Liver (tissue), 9 donors: ENCODE data around the gene CLTA. TPM values are rescaled to one million over a fixed set of nuclear protein-coding genes. Genes with fewer than 3 reads are reported as not detected.

Experiments used
- DNase-seq: peaks from one replicate; pipeline ENCODE4 v3.0.0-alpha.2; 2017; ENCODE audit warnings: low spot score
- H3K27ac ChIP-seq, 2 donors: one replicate each; pipeline ENCODE4 v1.7.0; 2013; ENCODE audit warnings: inconsistent platforms in 2 of 2, low read length in 2 of 2, control low read depth in 1 of 2, low read depth in 1 of 2, mild to moderate bottlenecking in 1 of 2
- H3K27me3 ChIP-seq, 4 donors: one replicate each; pipeline versions ENCODE4 v1.6.1 to v1.7.0; 2013; ENCODE audit warnings: low read length in 3 of 4, inconsistent platforms in 1 of 4, mild to moderate bottlenecking in 1 of 4, moderate library complexity in 1 of 4; ENCODE audit not compliant: control insufficient read depth in 4 of 4, insufficient read depth in 4 of 4
- H3K36me3 ChIP-seq, 4 donors: one replicate each; pipeline versions ENCODE4 v1.6.1 to v1.7.0; 2013; ENCODE audit warnings: low read length in 3 of 4, mild to moderate bottlenecking in 3 of 4, low read depth in 1 of 4, moderate library complexity in 1 of 4; ENCODE audit not compliant: control insufficient read depth in 4 of 4, insufficient read depth in 3 of 4
- H3K4me1 ChIP-seq, 4 donors: one replicate each; pipeline versions ENCODE4 v1.6.1 to v1.7.0; 2013; ENCODE audit warnings: low read length in 3 of 4, mild to moderate bottlenecking in 3 of 4, moderate library complexity in 1 of 4; ENCODE audit not compliant: control insufficient read depth in 4 of 4, insufficient read depth in 4 of 4
- H3K4me3 ChIP-seq, 3 donors: one replicate each; pipeline versions ENCODE4 v1.6.1 to v1.7.0; 2013; ENCODE audit warnings: low read length in 3 of 3, control low read depth in 1 of 3, low read depth in 1 of 3, mild to moderate bottlenecking in 1 of 3
- H3K9ac ChIP-seq, 2 donors: one replicate each; pipeline ENCODE4 v1.7.0; 2013; ENCODE audit warnings: low read length in 2 of 2, mild to moderate bottlenecking in 2 of 2, moderate library complexity in 2 of 2, control low read depth in 1 of 2, low read depth in 1 of 2
- H3K9me3 ChIP-seq, 4 donors: one replicate each; pipeline versions ENCODE4 v1.6.1 to v1.7.0; 2013; ENCODE audit warnings: low read length in 3 of 4; ENCODE audit not compliant: control insufficient read depth in 4 of 4
- EGR1 ChIP-seq, 2 donors: IDR thresholded peaks; 2 replicates each; pipeline ENCODE4 v1.6.1; 2016 to 2018; ENCODE audit warnings: antibody characterized with exemption in 2 of 2, low read depth in 2 of 2
- FOXA1 ChIP-seq: IDR thresholded peaks from 2 replicates; pipeline ENCODE4 v1.6.1; 2016; ENCODE audit warnings: antibody characterized with exemption
- FOXA2 ChIP-seq: IDR thresholded peaks from 2 replicates; pipeline ENCODE4 v1.6.1; 2016; ENCODE audit warnings: antibody characterized with exemption
- GABPA ChIP-seq, 2 donors: IDR thresholded peaks in 1 of 2; conservative IDR thresholded peaks in 1 of 2; 2 replicates each; pipeline ENCODE4 v1.6.1; 2016; ENCODE audit warnings: antibody characterized with exemption in 2 of 2, mild to moderate bottlenecking in 1 of 2, moderate library complexity in 1 of 2
- HNF4A ChIP-seq, 2 donors: conservative IDR thresholded peaks; 2 replicates each; pipeline ENCODE4 v1.6.1; 2016; ENCODE audit warnings: antibody characterized with exemption in 2 of 2, mild to moderate bottlenecking in 2 of 2
- HNF4G ChIP-seq: IDR thresholded peaks from 2 replicates; pipeline ENCODE4 v1.6.1; 2016; ENCODE audit warnings: antibody characterized with exemption
- JUND ChIP-seq, 2 donors: IDR thresholded peaks; 2 replicates each; pipeline ENCODE4 v1.6.1; 2016; ENCODE audit warnings: antibody characterized with exemption in 2 of 2
- NR2F2 ChIP-seq: IDR thresholded peaks from 2 replicates; pipeline ENCODE4 v1.6.1; 2016; ENCODE audit warnings: antibody characterized with exemption
- RAD21 ChIP-seq, 2 donors: IDR thresholded peaks; 2 replicates each; pipeline ENCODE4 v1.6.1; 2016; ENCODE audit warnings: antibody characterized with exemption in 2 of 2, mild to moderate bottlenecking in 2 of 2
- RXRA ChIP-seq, 2 donors: IDR thresholded peaks; 2 replicates each; pipeline ENCODE4 v1.6.1; 2017 to 2018; ENCODE audit warnings: antibody characterized with exemption in 2 of 2, mild to moderate bottlenecking in 1 of 2
- SP1 ChIP-seq: IDR thresholded peaks from 2 replicates; pipeline ENCODE4 v1.6.1; 2018; ENCODE audit warnings: antibody characterized with exemption, mild to moderate bottlenecking
- YY1 ChIP-seq: IDR thresholded peaks from 2 replicates; pipeline ENCODE4 v1.6.1; 2016; ENCODE audit warnings: antibody characterized with exemption, mild to moderate bottlenecking
- WGBS: extraction: QIAGEN DNeasy Blood & Tissue Kit; methylation state at CpG from one replicate; pipeline ENCODE4 v1.1.7; 2013; 5-methylcytosine and 5-hydroxymethylcytosine counted together
- polyA plus RNA-seq, 2 donors: library from polyadenylated mRNA; stranded (reverse) in 1 of 2; unstranded in 1 of 2; fragments of 200-250 nt in 1 of 2; fragments of >200 nt in 1 of 2; fragmentation: Nextera tagmentation in 1 of 2; extraction: Ambion mirVana in 1 of 2; gene quantifications; one replicate each; pipeline versions ENCODE4 v1.2.1 to v1.2.3, GENCODE V29; 2013 to 2015
- total RNA-seq, 2 donors: library from RNA; depleted of rRNA; stranded (reverse); fragments of >200 nt; gene quantifications; one replicate each; pipeline ENCODE4 v1.2.3, GENCODE V29; 2014
- TF ChIP-seq, protein P1 (sequence below): fragments of 150-350 bp; IDR thresholded peaks from 2 replicates; pipeline ENCODE4 v1.5.1; 2017; ENCODE audit warnings: improper control_type of control experiment, low read depth, low read length; ENCODE audit not compliant: missing input control
- TF ChIP-seq, protein P2 (sequence below): IDR thresholded peaks from 2 replicates; pipeline ENCODE4 v1.6.1; 2016; ENCODE audit warnings: antibody characterized with exemption
- TF ChIP-seq, protein P3 (sequence below): IDR thresholded peaks from 2 replicates; pipeline ENCODE4 v1.6.1; 2016; ENCODE audit warnings: antibody characterized with exemption
- TF ChIP-seq, protein P4 (sequence below): IDR thresholded peaks from 2 replicates; pipeline ENCODE4 v1.6.1; 2016; ENCODE audit warnings: antibody characterized with exemption, mild to moderate bottlenecking
- TF ChIP-seq, protein P5 (sequence below): IDR thresholded peaks from 2 replicates; pipeline ENCODE4 v1.6.1; 2016; ENCODE audit warnings: antibody characterized with exemption
- donor health status: healthy.
- donor health status: healthy.
- donor health status: healthy.
- donor health status: healthy.
- donor health status: healthy.

The CLTA gene
- total and polyA plus RNA-seq, 4 donors: 48.4 to 102 (median 74.6) TPM

DNA sequence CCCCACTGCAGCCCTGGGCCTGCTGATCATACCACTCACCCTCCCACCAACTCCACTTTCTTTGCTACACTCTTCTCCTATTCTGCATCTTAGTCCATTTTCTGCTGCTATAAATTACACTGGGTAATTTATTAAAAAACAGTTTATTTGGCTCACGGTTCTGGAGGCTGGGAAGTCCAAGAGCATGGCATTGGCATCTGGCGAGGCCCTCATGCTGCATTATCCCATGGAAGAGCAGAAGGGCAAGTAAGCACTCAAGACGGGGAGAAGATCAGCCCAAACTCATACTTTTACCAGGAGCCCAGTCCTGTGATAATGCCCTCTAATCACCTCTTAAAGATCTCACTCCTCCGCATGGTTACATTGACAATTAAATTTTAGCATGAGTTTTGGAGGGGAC is 44.8 kb upstream of the CLTA start:
- H3K27ac ChIP-seq: no peak overlapping the region
- 98% methylated on average over 4 of the region's 4 CpGs for WGBS
- TF ChIP-seq HNF4A (conservative IDR thresholded peaks at IDR 0.05): no peak
- no peak for TF ChIP-seq RAD21 (IDR thresholded peaks at IDR 0.05)
- TF ChIP-seq YY1: no peak
- TF ChIP-seq NR2F2: no peak
- no peak for TF ChIP-seq RXRA (IDR thresholded peaks at IDR 0.05)
- no peak for TF ChIP-seq EGR1 (IDR thresholded peaks at IDR 0.05; ENCODE audit: low read depth in 2 of 2)
- TF ChIP-seq SP1: no peak
- TF ChIP-seq, protein P1, sequence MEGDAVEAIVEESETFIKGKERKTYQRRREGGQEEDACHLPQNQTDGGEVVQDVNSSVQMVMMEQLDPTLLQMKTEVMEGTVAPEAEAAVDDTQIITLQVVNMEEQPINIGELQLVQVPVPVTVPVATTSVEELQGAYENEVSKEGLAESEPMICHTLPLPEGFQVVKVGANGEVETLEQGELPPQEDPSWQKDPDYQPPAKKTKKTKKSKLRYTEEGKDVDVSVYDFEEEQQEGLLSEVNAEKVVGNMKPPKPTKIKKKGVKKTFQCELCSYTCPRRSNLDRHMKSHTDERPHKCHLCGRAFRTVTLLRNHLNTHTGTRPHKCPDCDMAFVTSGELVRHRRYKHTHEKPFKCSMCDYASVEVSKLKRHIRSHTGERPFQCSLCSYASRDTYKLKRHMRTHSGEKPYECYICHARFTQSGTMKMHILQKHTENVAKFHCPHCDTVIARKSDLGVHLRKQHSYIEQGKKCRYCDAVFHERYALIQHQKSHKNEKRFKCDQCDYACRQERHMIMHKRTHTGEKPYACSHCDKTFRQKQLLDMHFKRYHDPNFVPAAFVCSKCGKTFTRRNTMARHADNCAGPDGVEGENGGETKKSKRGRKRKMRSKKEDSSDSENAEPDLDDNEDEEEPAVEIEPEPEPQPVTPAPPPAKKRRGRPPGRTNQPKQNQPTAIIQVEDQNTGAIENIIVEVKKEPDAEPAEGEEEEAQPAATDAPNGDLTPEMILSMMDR: no peak
- TF ChIP-seq HNF4G: no peak
- TF ChIP-seq JUND (IDR thresholded peaks at IDR 0.05): no peak
- no peak for TF ChIP-seq GABPA (IDR thresholded peaks at IDR 0.05 in 1 of 2, conservative IDR thresholded peaks at IDR 0.05 in 1 of 2)
- TF ChIP-seq, protein P2, sequence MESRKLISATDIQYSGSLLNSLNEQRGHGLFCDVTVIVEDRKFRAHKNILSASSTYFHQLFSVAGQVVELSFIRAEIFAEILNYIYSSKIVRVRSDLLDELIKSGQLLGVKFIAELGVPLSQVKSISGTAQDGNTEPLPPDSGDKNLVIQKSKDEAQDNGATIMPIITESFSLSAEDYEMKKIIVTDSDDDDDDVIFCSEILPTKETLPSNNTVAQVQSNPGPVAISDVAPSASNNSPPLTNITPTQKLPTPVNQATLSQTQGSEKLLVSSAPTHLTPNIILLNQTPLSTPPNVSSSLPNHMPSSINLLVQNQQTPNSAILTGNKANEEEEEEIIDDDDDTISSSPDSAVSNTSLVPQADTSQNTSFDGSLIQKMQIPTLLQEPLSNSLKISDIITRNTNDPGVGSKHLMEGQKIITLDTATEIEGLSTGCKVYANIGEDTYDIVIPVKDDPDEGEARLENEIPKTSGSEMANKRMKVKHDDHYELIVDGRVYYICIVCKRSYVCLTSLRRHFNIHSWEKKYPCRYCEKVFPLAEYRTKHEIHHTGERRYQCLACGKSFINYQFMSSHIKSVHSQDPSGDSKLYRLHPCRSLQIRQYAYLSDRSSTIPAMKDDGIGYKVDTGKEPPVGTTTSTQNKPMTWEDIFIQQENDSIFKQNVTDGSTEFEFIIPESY: no peak
- TF ChIP-seq, protein P3, sequence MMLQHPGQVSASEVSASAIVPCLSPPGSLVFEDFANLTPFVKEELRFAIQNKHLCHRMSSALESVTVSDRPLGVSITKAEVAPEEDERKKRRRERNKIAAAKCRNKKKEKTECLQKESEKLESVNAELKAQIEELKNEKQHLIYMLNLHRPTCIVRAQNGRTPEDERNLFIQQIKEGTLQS: no peak
- TF ChIP-seq FOXA1: no peak
- TF ChIP-seq, protein P4, sequence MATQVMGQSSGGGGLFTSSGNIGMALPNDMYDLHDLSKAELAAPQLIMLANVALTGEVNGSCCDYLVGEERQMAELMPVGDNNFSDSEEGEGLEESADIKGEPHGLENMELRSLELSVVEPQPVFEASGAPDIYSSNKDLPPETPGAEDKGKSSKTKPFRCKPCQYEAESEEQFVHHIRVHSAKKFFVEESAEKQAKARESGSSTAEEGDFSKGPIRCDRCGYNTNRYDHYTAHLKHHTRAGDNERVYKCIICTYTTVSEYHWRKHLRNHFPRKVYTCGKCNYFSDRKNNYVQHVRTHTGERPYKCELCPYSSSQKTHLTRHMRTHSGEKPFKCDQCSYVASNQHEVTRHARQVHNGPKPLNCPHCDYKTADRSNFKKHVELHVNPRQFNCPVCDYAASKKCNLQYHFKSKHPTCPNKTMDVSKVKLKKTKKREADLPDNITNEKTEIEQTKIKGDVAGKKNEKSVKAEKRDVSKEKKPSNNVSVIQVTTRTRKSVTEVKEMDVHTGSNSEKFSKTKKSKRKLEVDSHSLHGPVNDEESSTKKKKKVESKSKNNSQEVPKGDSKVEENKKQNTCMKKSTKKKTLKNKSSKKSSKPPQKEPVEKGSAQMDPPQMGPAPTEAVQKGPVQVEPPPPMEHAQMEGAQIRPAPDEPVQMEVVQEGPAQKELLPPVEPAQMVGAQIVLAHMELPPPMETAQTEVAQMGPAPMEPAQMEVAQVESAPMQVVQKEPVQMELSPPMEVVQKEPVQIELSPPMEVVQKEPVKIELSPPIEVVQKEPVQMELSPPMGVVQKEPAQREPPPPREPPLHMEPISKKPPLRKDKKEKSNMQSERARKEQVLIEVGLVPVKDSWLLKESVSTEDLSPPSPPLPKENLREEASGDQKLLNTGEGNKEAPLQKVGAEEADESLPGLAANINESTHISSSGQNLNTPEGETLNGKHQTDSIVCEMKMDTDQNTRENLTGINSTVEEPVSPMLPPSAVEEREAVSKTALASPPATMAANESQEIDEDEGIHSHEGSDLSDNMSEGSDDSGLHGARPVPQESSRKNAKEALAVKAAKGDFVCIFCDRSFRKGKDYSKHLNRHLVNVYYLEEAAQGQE: no peak
- no peak for TF ChIP-seq FOXA2
- H3K27me3 ChIP-seq: no peaks in the 10 kb centered on the region
- H3K9me3 ChIP-seq: peaks cover 0 to 6% (median 3%) of the 10 kb centered on the region in 4 donors
- H3K9ac ChIP-seq: no peak overlapping the region
- H3K4me1 ChIP-seq: peaks cover 0 to 12% (median 8%) of the 10 kb centered on the region in 4 donors
- no peak for DNase-seq
- no peak overlapping the region for H3K4me3 ChIP-seq
- H3K36me3 ChIP-seq: no peaks in the 10 kb centered on the region

DNA sequence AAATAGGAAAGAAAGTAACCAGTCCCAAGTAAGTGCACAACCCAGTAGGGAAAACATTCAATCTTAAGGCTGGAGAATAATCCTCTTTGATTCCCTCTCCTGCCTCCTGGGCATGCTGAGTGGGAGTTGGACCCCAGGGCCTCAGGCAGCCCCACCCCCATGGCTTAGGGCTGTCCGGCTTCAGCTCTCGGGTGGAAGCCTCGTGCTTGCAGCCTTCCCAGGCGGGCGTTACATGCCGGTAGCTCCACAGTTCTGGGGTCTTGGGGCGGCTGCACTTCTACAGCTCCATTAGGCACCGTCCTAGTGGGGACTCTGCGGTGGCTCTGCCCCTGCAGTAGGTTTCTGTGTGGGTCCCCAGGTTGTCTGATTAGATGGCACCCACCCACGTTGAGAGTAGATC is 44.1 kb upstream of the CLTA start:
- Histone ChIP-seq H3K4me3 (no peak overlapping the region), H3K27ac (no peak overlapping the region), H3K9me3 (peaks cover 0 to 6% (median 3%) of the 10 kb centered on the region in 4 donors), H3K4me1 (peaks cover 0 to 18% (median 8%) of the 10 kb centered on the region in 4 donors), H3K27me3 (no peaks in the 10 kb centered on the region), H3K36me3 (no peaks in the 10 kb centered on the region), H3K9ac (no peak overlapping the region)
- DNase-seq: no peak
- TF ChIP-seq, protein P2: no peak
- TF ChIP-seq, protein P3: no peak
- TF ChIP-seq HNF4G (no peak), YY1 (no peak), SP1 (no peak)
- TF ChIP-seq, protein P5, sequence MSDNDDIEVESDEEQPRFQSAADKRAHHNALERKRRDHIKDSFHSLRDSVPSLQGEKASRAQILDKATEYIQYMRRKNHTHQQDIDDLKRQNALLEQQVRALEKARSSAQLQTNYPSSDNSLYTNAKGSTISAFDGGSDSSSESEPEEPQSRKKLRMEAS: no peak
- 93% methylated on average over 10 of the region's 10 CpGs for WGBS
